ENCODE measurements around the gene CC2D2A.

Gene CC2D2A

GRCh38 chr4:15544248-15544729 is 74.6 kb downstream of the CC2D2A start:
- no peak overlapping the region for H3K4me3 ChIP-seq (ENCODE audit: low read length)

GRCh38 chr4:15545371-15545770 is 75.7 kb downstream of the CC2D2A start:
- DNase-seq (ENCODE audit: low read depth, low spot score) = no peak
- H3K4me3 ChIP-seq (ENCODE audit: low read length) = no peak overlapping the region

More at GRCh38 chr4:15544248-15544729, 74.6 kb downstream of the CC2D2A start:
- DNase-seq (ENCODE audit: low read depth, low spot score) = peak; percentile 9

GRCh38 chr4:15547392-15547791 is 77.7 kb downstream of the CC2D2A start:
- DNase-seq (ENCODE audit: low read depth, low spot score) = peak; percentile 72
- no peak overlapping the region for H3K4me3 ChIP-seq (ENCODE audit: low read length)

GRCh38 chr4:15550491-15550890 is 80.8 kb downstream of the CC2D2A start:
- no peak for DNase-seq (ENCODE audit: low read depth, low spot score)
- H3K4me3 ChIP-seq (ENCODE audit: low read length) = no peak overlapping the region

GRCh38 chr4:15551740-15552446 is 82.2 kb downstream of the CC2D2A start:
- no peak overlapping the region for H3K4me3 ChIP-seq (ENCODE audit: low read length)
- no peak for DNase-seq (ENCODE audit: low read depth, low spot score)

- DNase-seq (ENCODE audit: low read depth, low spot score) = no peak
- H3K4me3 ChIP-seq (ENCODE audit: low read length) = no peak overlapping the region
Measured at GRCh38 chr4:15552557-15553362, 83.1 kb downstream of the CC2D2A start.

GRCh38 chr4:15556511-15557092 is 86.9 kb downstream of the CC2D2A start:
- no peak overlapping the region for H3K4me3 ChIP-seq (ENCODE audit: low read length)
- no peak for DNase-seq (ENCODE audit: low read depth, low spot score)

GRCh38 chr4:15557786-15558550 is 88.3 kb downstream of the CC2D2A start:
- H3K4me3 ChIP-seq (ENCODE audit: low read length) = no peak overlapping the region
- DNase-seq (ENCODE audit: low read depth, low spot score) = no peak

GRCh38 chr4:15558561-15558960 is 88.9 kb downstream of the CC2D2A start:
- H3K4me3 ChIP-seq (ENCODE audit: low read length) = no peak overlapping the region
- DNase-seq (ENCODE audit: low read depth, low spot score) = no peak

GRCh38 chr4:15562114-15562513 is 92.4 kb downstream of the CC2D2A start:
- DNase-seq (ENCODE audit: low read depth, low spot score) = no peak
- no peak overlapping the region for H3K4me3 ChIP-seq (ENCODE audit: low read length)

- no peak for DNase-seq (ENCODE audit: low read depth, low spot score)
- no peak overlapping the region for H3K4me3 ChIP-seq (ENCODE audit: low read length)
Measured at GRCh38 chr4:15562623-15563022, 92.9 kb downstream of the CC2D2A start.

GRCh38 chr4:15563871-15564270 is 94.2 kb downstream of the CC2D2A start:
- DNase-seq (ENCODE audit: low read depth, low spot score) = no peak
- no peak overlapping the region for H3K4me3 ChIP-seq (ENCODE audit: low read length)

GRCh38 chr4:15568821-15569220 is 99.1 kb downstream of the CC2D2A start:
- DNase-seq (ENCODE audit: low read depth, low spot score) = no peak
- H3K4me3 ChIP-seq (ENCODE audit: low read length) = no peak overlapping the region

GRCh38 chr4:15569746-15570145 is 100.1 kb downstream of the CC2D2A start:
- DNase-seq (ENCODE audit: low read depth, low spot score) = no peak
- H3K4me3 ChIP-seq (ENCODE audit: low read length) = no peak overlapping the region

- H3K4me3 ChIP-seq (ENCODE audit: low read length) = no peak overlapping the region
- DNase-seq (ENCODE audit: low read depth, low spot score) = no peak
Measured at GRCh38 chr4:15575966-15576365, 106.3 kb downstream of the CC2D2A start.

GRCh38 chr4:15577508-15577907 is 107.8 kb downstream of the CC2D2A start:
- no peak overlapping the region for H3K4me3 ChIP-seq (ENCODE audit: low read length)
- DNase-seq (ENCODE audit: low read depth, low spot score) = no peak

GRCh38 chr4:15584785-15585184 is 115.1 kb downstream of the CC2D2A start:
- DNase-seq (ENCODE audit: low read depth, low spot score) = no peak
- H3K4me3 ChIP-seq (ENCODE audit: low read length) = no peak overlapping the region

GRCh38 chr4:15585331-15585730 is 115.6 kb downstream of the CC2D2A start:
- no peak for DNase-seq (ENCODE audit: low read depth, low spot score)
- no peak overlapping the region for H3K4me3 ChIP-seq (ENCODE audit: low read length)

- no peak for DNase-seq (ENCODE audit: low read depth, low spot score)
- H3K4me3 ChIP-seq (ENCODE audit: low read length) = no peak overlapping the region
Measured at GRCh38 chr4:15586066-15586465, 116.4 kb downstream of the CC2D2A start.

Data from Jurkat, Clone E6-1 (cell line).